ENCODE measurements around the gene E2F6. TPM values are rescaled to one million over a fixed set of nuclear protein-coding genes. Genes with fewer than 3 reads are reported as not detected.

E2F6 gene
- total and polyA plus RNA-seq, 2 donors (not counting 3 experiments of a cell fraction or from before 2014, with no cell fraction given), result 7.9 to 15.7 TPM

DNA sequence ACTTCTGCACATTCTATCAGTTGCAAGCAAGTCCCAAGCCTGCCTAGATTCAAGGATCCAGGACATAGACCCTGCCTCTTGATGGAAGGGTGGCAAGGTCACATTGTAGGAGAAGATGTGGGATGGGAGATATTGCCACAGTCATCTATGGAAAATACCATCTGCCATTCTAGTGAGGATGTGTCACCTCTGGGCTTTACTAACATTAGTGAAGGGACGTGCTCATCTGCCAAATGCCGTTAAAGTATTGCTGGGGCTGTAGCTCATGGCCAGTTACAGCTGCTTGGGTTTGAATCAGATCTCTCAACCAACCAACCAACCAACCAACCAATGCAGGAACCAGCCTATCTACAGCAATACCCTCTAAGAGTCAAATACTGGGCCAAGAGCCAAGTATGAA lies 49.0 kb downstream of the E2F6 start:
- ChIA-PET POLR2A (no interaction called here), CTCF (interaction anchor here (0.6 to 1.8 kb wide), 7 partner anchors 9 to 284 kb away, joined by 3 to 8 read pairs (median 4); a partner anchor contains a TSS)
- no peak overlapping the region for H3K4me2 ChIP-seq (ENCODE audit: insufficient read depth, low read length)
- no peaks in the 10 kb centered on the region for H3K36me3 ChIP-seq (ENCODE audit: control insufficient read depth in 2 of 2, extremely low read depth in 1 of 2, insufficient read depth in 2 of 2, low read length in 2 of 2)
- dilution Hi-C loops (cut with MboI; ENCODE audit: extremely low pct_ligation_motif_present, low sequenced_read_pairs), result no loop called here
- H3K27me3 ChIP-seq (ENCODE audit: control insufficient read depth in 2 of 2, insufficient read depth in 2 of 2, low read length in 2 of 2), result no peaks in the 10 kb centered on the region
- no peak for DNase-seq (ENCODE audit: low read depth, low spot score)
- no peaks in the 10 kb centered on the region for H3K79me2 ChIP-seq (ENCODE audit: control insufficient read depth, insufficient read depth, low read length)
- H3K27ac ChIP-seq (ENCODE audit: insufficient read depth, low read depth, low read length), result no peak overlapping the region
- intact Hi-C loops (cut with micrococcal nuclease), result no loop called here
- no TSS peak for BruUV-seq (replicated peaks)
- H3K9ac ChIP-seq (replicated peaks; ENCODE audit: extremely low read depth, insufficient read depth, low read length), result no peak overlapping the region
- H3K9me1 ChIP-seq (replicated peaks; ENCODE audit: control insufficient read depth, extremely low read depth, insufficient read depth, low read length), result no peaks in the 10 kb centered on the region
- H3K4me1 ChIP-seq (ENCODE audit: control insufficient read depth, extremely low read depth, insufficient read depth, low read length), result no peaks in the 10 kb centered on the region
- TF ChIP-seq MAX (IDR thresholded peaks at IDR 0.05; ENCODE audit: insufficient read depth, insufficient read length), result no peak
- H4K20me1 ChIP-seq (replicated peaks; ENCODE audit: control insufficient read depth, extremely low read depth, insufficient read depth, low read length), result no peaks in the 10 kb centered on the region
- H3K4me3 ChIP-seq (replicated peaks in 1 of 3; ENCODE audit: insufficient read depth in 1 of 3, low read depth in 1 of 3, low read length in 3 of 3), result no peak overlapping the region
- FAIRE-seq, result no peak
- no peak overlapping the region for H2AFZ ChIP-seq (ENCODE audit: low read depth, low read length)
- no peaks in the 10 kb centered on the region for H3K9me3 ChIP-seq (replicated peaks; ENCODE audit: control insufficient read depth, insufficient read depth, low read length)

- Histone ChIP-seq H4K20me1 (replicated peaks; ENCODE audit: control insufficient read depth, extremely low read depth, insufficient read depth, low read length) (no peaks in the 10 kb centered on the region), H3K4me3 (replicated peaks in 1 of 3; ENCODE audit: insufficient read depth in 1 of 3, low read depth in 1 of 3, low read length in 3 of 3) (no peak overlapping the region), H3K9me3 (replicated peaks; ENCODE audit: control insufficient read depth, insufficient read depth, low read length) (no peaks in the 10 kb centered on the region), H3K36me3 (ENCODE audit: control insufficient read depth in 2 of 2, extremely low read depth in 1 of 2, insufficient read depth in 2 of 2, low read length in 2 of 2) (no peaks in the 10 kb centered on the region), H3K9ac (replicated peaks; ENCODE audit: extremely low read depth, insufficient read depth, low read length) (no peak overlapping the region), H3K4me1 (ENCODE audit: control insufficient read depth, extremely low read depth, insufficient read depth, low read length) (no peaks in the 10 kb centered on the region), H2AFZ (ENCODE audit: low read depth, low read length) (no peak overlapping the region), H3K79me2 (ENCODE audit: control insufficient read depth, insufficient read depth, low read length) (no peaks in the 10 kb centered on the region), H3K27me3 (ENCODE audit: control insufficient read depth in 2 of 2, insufficient read depth in 2 of 2, low read length in 2 of 2) (no peaks in the 10 kb centered on the region), H3K27ac (ENCODE audit: insufficient read depth, low read depth, low read length) (no peak overlapping the region), H3K9me1 (replicated peaks; ENCODE audit: control insufficient read depth, extremely low read depth, insufficient read depth, low read length) (no peaks in the 10 kb centered on the region), H3K4me2 (ENCODE audit: insufficient read depth, low read length) (no peak overlapping the region)
- ChIA-PET POLR2A (no interaction called here), CTCF (interaction anchor here (0.6 to 1.2 kb wide), 3 partner anchors 59 to 218 kb away, joined by 3 to 6 read pairs (median 3); no protein-coding TSS in a partner anchor)
- no peak for FAIRE-seq
- TF ChIP-seq CTCF (IDR thresholded peaks at IDR 0.05; ENCODE audit: extremely low read depth in 1 of 2, insufficient read depth in 1 of 2, low read depth in 1 of 2, low read length in 2 of 2), result no peak
- TF ChIP-seq MAX (IDR thresholded peaks at IDR 0.05; ENCODE audit: insufficient read depth, insufficient read length), result no peak
- TF ChIP-seq JUN (IDR thresholded peaks at IDR 0.05; ENCODE audit: borderline replicate concordance, insufficient read depth, insufficient read length, low read depth), result no peak
- DNase-seq (ENCODE audit: low read depth, low spot score), result no peak
- dilution Hi-C loops (cut with MboI; ENCODE audit: extremely low pct_ligation_motif_present, low sequenced_read_pairs), result no loop called here
- no TSS peak for BruUV-seq (replicated peaks)
- intact Hi-C loops (cut with micrococcal nuclease), result no loop called here
Measured at GRCh38 chr2:11416186-11416585, 49.8 kb downstream of the E2F6 start.
